ENCODE results near the gene XRN2. TPM values are rescaled to one million over a fixed set of nuclear protein-coding genes. Genes with fewer than 3 reads are reported as not detected.
A peak's percentile ranks its signal among the peaks of the same experiment; 100 is the strongest.

Gene XRN2
- total RNA-seq, 3 donors from 2014 or later (not counting 1 experiment from before 2014, with no cell fraction given): 52.9 to 61.8 (median 57.4) TPM

DNA sequence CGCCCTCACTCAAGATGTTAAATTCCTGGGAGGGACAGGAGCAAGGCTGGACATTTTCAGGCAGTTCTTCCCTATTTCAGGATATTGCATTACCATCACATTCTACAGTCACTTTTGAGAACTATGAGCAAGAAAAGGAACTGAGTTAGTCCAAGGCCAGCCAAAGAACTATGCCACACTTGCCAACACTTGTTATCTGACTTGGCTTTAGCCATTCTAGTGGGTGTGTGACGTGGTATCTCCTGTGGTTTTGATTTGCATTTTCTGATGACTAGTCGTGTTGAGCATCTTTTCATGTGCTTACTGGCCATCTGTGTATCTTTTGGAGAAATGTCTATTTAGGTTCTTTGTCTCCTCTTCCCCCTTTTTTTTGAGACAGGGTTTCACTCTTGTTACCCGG, 12.0 kb downstream of the XRN2 start:
- WGBS (ENCODE audit: insufficient coverage): 47% methylated on average over 4 of the region's 4 CpGs
- Mint-ChIP-seq H3K4me3 (no peak overlapping the region), H3K27me3 (ENCODE audit: low read depth in 2 of 2) (no peaks in the 10 kb centered on the region), H3K4me1 (peaks cover 72 to 77% of the 10 kb centered on the region in 2 donors), H3K9me3 (no peaks in the 10 kb centered on the region), H3K27ac (peak overlapping the region in 1 of 2 donors; percentile 5), H3K36me3 (no peaks in the 10 kb centered on the region)
- intact Hi-C loops (cut with micrococcal nuclease): no loop called here
- no peaks in the 10 kb centered on the region for H3K27me3 ChIP-seq (ENCODE audit: control insufficient read depth, insufficient read depth, low read length)
- H3K27ac ChIP-seq (ENCODE audit: low read length): no peak overlapping the region
- TF ChIP-seq, protein P1, sequence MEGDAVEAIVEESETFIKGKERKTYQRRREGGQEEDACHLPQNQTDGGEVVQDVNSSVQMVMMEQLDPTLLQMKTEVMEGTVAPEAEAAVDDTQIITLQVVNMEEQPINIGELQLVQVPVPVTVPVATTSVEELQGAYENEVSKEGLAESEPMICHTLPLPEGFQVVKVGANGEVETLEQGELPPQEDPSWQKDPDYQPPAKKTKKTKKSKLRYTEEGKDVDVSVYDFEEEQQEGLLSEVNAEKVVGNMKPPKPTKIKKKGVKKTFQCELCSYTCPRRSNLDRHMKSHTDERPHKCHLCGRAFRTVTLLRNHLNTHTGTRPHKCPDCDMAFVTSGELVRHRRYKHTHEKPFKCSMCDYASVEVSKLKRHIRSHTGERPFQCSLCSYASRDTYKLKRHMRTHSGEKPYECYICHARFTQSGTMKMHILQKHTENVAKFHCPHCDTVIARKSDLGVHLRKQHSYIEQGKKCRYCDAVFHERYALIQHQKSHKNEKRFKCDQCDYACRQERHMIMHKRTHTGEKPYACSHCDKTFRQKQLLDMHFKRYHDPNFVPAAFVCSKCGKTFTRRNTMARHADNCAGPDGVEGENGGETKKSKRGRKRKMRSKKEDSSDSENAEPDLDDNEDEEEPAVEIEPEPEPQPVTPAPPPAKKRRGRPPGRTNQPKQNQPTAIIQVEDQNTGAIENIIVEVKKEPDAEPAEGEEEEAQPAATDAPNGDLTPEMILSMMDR (IDR thresholded peaks at IDR 0.05): no peak
- H3K4me1 ChIP-seq (ENCODE audit: control insufficient read depth, insufficient read depth, low read length): peaks cover 11% of the 10 kb centered on the region
- peak in 1 of 2 donors; percentile 10 for DNase-seq
- no peak overlapping the region for H3K4me3 ChIP-seq (ENCODE audit: low read length)
- no peaks in the 10 kb centered on the region for H3K36me3 ChIP-seq (ENCODE audit: control insufficient read depth, insufficient read depth, low read length)
- no peaks in the 10 kb centered on the region for H3K9me3 ChIP-seq (ENCODE audit: control insufficient read depth, insufficient read depth, low read length)
- ATAC-seq: peak; percentile 37 to 65 (median 62)

DNA sequence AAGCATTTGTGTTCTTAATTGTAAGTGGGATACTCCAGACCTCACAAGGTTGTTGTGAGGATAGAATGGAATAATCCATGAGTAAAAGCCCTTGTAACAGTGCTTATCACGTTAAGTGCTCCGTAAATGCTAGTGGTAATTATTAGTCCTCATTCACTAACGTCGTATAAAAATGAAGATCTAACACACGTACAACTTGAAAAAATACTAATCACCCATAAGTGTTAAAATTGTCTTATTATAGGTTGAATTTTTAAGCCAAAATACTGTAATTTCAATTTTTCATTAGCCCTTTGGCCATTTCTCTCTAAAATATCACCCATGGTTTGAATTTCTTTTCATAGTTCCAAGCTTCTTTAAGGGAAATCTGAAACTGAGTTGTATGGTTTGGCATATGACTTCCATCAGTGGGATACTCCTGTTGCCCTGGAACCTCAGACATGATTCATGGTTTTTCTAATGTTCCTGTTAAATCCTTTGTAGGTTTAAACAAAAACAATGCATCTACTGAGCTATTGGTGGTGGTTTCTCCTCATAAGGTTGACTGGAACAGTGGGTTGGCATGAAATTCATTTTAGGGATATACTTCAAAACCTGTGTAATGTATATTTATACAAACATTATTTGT, 19.1 kb downstream of the XRN2 start:
- H3K9me3 ChIP-seq (ENCODE audit: control insufficient read depth, insufficient read depth, low read length): no peaks in the 10 kb centered on the region
- Mint-ChIP-seq H3K36me3 (no peaks in the 10 kb centered on the region), H3K4me1 (peaks cover 78 to 79% of the 10 kb centered on the region in 2 donors), H3K9me3 (no peaks in the 10 kb centered on the region), H3K27ac (no peak overlapping the region), H3K27me3 (ENCODE audit: low read depth in 2 of 2) (no peaks in the 10 kb centered on the region), H3K4me3 (no peak overlapping the region)
- no peak overlapping the region for H3K4me3 ChIP-seq (ENCODE audit: low read length)
- TF ChIP-seq, protein P1 (IDR thresholded peaks at IDR 0.05): no peak
- H3K27me3 ChIP-seq (ENCODE audit: control insufficient read depth, insufficient read depth, low read length): no peaks in the 10 kb centered on the region
- no peak for ATAC-seq
- DNase-seq: no peak
- peaks cover 9% of the 10 kb centered on the region for H3K4me1 ChIP-seq (ENCODE audit: control insufficient read depth, insufficient read depth, low read length)
- peaks cover 5% of the 10 kb centered on the region for H3K36me3 ChIP-seq (ENCODE audit: control insufficient read depth, insufficient read depth, low read length)
- no CpG with 5 or more reads among the region's 5 CpGs for WGBS (ENCODE audit: insufficient coverage)
- no peak overlapping the region for H3K27ac ChIP-seq (ENCODE audit: low read length)
- intact Hi-C loops (cut with micrococcal nuclease): no loop called here

DNA sequence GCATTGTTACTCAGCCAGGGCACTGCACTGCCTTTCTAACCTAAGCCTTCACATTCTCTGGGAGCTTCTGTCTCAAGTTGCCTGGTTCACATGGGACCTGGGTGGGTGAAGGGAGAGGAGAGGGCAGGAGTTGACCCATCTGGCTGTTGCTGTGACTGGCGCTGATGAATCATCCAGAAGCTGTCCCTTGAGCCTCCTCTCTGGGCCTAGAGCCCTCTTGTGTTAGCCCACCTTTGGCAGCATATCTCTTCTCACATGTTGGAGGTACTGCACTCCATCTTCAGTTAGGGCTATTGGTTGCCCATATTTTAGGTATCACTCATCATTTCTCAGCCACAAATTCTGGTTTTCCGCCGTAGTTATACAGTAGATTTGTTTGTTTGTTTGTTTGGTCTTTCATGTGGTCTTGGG, 19.8 kb downstream of the XRN2 start:
- no peak overlapping the region for H3K27ac ChIP-seq (ENCODE audit: low read length)
- ATAC-seq: peak in 2 of 3 donors; percentile 18 to 45
- Mint-ChIP-seq H3K4me1 (peaks cover 72% of the 10 kb centered on the region in 2 donors), H3K27ac (peak overlapping the region; percentile 1 to 57), H3K27me3 (ENCODE audit: low read depth in 2 of 2) (no peaks in the 10 kb centered on the region), H3K36me3 (no peaks in the 10 kb centered on the region), H3K4me3 (peak overlapping the region; percentile 5), H3K9me3 (no peaks in the 10 kb centered on the region)
- H3K4me1 ChIP-seq (ENCODE audit: control insufficient read depth, insufficient read depth, low read length): peaks cover 9% of the 10 kb centered on the region
- intact Hi-C loops (cut with micrococcal nuclease): no loop called here
- DNase-seq: peak in 1 of 2 donors; percentile 14
- H3K27me3 ChIP-seq (ENCODE audit: control insufficient read depth, insufficient read depth, low read length): no peaks in the 10 kb centered on the region
- 70% methylated on average over 3 of the region's 3 CpGs for WGBS (ENCODE audit: insufficient coverage)
- H3K4me3 ChIP-seq (ENCODE audit: low read length): no peak overlapping the region
- TF ChIP-seq, protein P1 (IDR thresholded peaks at IDR 0.05): no peak
- H3K9me3 ChIP-seq (ENCODE audit: control insufficient read depth, insufficient read depth, low read length): no peaks in the 10 kb centered on the region
- H3K36me3 ChIP-seq (ENCODE audit: control insufficient read depth, insufficient read depth, low read length): peaks cover 5% of the 10 kb centered on the region

DNA sequence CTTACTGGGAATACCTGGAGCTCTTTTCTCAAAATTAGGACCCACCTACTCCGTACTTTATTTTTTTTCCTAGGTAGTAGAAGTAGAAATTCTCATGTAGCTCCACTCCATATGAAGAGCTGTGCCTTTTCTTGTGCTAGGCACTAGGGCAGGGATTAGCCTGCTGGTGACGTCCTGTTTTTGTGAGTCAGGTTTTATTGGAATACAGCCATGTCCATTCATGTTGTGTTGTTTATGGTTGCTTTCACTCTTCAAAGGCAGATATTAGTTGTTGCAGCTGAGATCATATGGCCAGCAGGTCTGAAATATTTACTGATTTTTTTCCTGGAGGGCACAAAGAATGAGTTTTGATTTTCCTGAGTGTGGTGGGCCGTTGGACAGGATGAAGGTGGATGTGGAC, 20.5 kb downstream of the XRN2 start:
- no peak for ATAC-seq
- intact Hi-C loops (cut with micrococcal nuclease): no loop called here

More for the DNA sequence above, 20.5 kb downstream of the XRN2 start:
- H3K27me3 Mint-ChIP-seq (ENCODE audit: low read depth in 2 of 2): no peaks in the 10 kb centered on the region
- no peak overlapping the region for H3K4me3 Mint-ChIP-seq
- peaks cover 6% of the 10 kb centered on the region for H3K36me3 ChIP-seq (ENCODE audit: control insufficient read depth, insufficient read depth, low read length)
- no peaks in the 10 kb centered on the region for H3K36me3 Mint-ChIP-seq
- H3K9me3 ChIP-seq (ENCODE audit: control insufficient read depth, insufficient read depth, low read length): no peaks in the 10 kb centered on the region
- no peak overlapping the region for H3K27ac ChIP-seq (ENCODE audit: low read length)
- peaks cover 9% of the 10 kb centered on the region for H3K4me1 ChIP-seq (ENCODE audit: control insufficient read depth, insufficient read depth, low read length)
- H3K27me3 ChIP-seq (ENCODE audit: control insufficient read depth, insufficient read depth, low read length): no peaks in the 10 kb centered on the region
- H3K27ac Mint-ChIP-seq: peak overlapping the region; percentile 7 to 57
- no peak for DNase-seq
- 88% methylated on average over 2 of the region's 3 CpGs for WGBS (ENCODE audit: insufficient coverage)
- H3K9me3 Mint-ChIP-seq: no peaks in the 10 kb centered on the region
- peaks cover 65 to 72% of the 10 kb centered on the region in 2 donors for H3K4me1 Mint-ChIP-seq
- no peak overlapping the region for H3K4me3 ChIP-seq (ENCODE audit: low read length)
- TF ChIP-seq, protein P1 (IDR thresholded peaks at IDR 0.05): no peak

Data from natural killer cell (primary cell).